Erythroblast (primary cell): ENCODE data around the gene ARAP2.

Experiments used
- GATA1 ChIP-seq: IDR thresholded peaks from 2 replicates; pipeline ENCODE4 v1.6.1; 2011; ENCODE audit warnings: low read depth, mild to moderate bottlenecking, control low read depth, low read length, moderate library complexity
- POLR2A ChIP-seq: IDR thresholded peaks from 2 replicates; pipeline ENCODE4 v1.6.1; 2011; ENCODE audit warnings: mild to moderate bottlenecking, low read length

DNA sequence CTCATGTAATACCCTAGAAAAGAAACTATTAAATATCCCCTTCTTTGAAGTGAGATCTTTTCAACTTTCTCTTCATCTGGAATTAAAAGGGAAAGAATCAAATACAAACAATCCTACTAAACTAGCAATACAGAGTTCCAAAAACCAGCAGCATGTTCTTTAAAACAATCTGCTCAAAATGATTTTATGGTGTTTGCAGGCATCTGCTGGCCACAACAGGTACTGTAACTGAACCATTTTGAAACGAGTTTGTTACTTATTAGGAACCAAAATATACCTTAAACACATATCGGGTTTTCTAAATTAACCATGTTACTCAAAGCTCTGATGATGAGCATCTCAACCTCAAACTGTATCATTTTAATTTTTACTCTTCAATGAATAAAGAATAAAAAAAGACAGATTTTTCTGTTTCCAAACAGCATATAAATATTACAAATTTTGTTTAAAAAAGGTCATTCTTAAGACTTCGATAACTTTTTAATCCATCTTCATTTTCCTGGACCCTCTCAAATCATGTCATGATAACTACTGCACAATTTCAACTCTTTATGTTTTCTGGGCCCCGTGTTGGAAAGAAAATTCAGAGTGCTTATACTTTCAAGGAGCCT, 56.5 kb downstream of the ARAP2 start:
- TF ChIP-seq POLR2A, result no peak
- TF ChIP-seq GATA1, result no peak
